A549 (cell line): ENCODE measurements around the gene ARMCX4.

Experiments used
- CEBPB ChIP-seq, 2 experiments: fragments of >200 bp in 1 of 2; sonication (Bioruptor Twin) in 1 of 2; formaldehyde crosslinking in 1 of 2; IDR thresholded peaks; 2 replicates each; pipeline ENCODE4 v1.6.1; 2012 to 2016
- HOXA7 ChIP-seq: fragments of 250-450 bp; sonication (Bioruptor Pico); IDR thresholded peaks from 2 replicates; pipeline ENCODE4 v1.5.0; 2020; ENCODE audit warnings: mild to moderate bottlenecking, moderate library complexity
- PBX3 ChIP-seq: IDR thresholded peaks from 2 replicates; pipeline ENCODE4 v1.6.1; 2012
- POLR2A ChIP-seq: IDR thresholded peaks from 2 replicates; pipeline ENCODE4 v1.6.1; 2012; ENCODE audit warnings: mild to moderate bottlenecking, low read length
- RCOR1 ChIP-seq: fragments of 150-350 bp; IDR thresholded peaks from 2 replicates; pipeline ENCODE4 v1.6.1; 2014; ENCODE audit warnings: antibody characterized with exemption, low read length, low read depth
- RFX5 ChIP-seq: fragments of 450-650 bp; IDR thresholded peaks from 2 replicates; pipeline ENCODE4 v1.7.1; 2014; ENCODE audit warnings: antibody characterized with exemption, mild to moderate bottlenecking, moderate library complexity
- SMC3 ChIP-seq: fragments of >200 bp; sonication (Bioruptor Twin); formaldehyde crosslinking; IDR thresholded peaks from 3 replicates; pipeline ENCODE4 v1.6.1; 2018; ENCODE audit warnings: inconsistent platforms
- TF ChIP-seq, protein P1 (sequence below): fragments of >200 bp; sonication (Bioruptor Twin); formaldehyde crosslinking; IDR thresholded peaks from 3 replicates; pipeline ENCODE4 v1.5.1; 2016
- TF ChIP-seq, protein P2 (sequence below): IDR thresholded peaks from 2 replicates; pipeline ENCODE4 v1.6.1; 2012

GRCh38 chrX:101507372-101507771 lies 22.1 kb downstream of the ARMCX4 start:
- TF ChIP-seq, protein P1, sequence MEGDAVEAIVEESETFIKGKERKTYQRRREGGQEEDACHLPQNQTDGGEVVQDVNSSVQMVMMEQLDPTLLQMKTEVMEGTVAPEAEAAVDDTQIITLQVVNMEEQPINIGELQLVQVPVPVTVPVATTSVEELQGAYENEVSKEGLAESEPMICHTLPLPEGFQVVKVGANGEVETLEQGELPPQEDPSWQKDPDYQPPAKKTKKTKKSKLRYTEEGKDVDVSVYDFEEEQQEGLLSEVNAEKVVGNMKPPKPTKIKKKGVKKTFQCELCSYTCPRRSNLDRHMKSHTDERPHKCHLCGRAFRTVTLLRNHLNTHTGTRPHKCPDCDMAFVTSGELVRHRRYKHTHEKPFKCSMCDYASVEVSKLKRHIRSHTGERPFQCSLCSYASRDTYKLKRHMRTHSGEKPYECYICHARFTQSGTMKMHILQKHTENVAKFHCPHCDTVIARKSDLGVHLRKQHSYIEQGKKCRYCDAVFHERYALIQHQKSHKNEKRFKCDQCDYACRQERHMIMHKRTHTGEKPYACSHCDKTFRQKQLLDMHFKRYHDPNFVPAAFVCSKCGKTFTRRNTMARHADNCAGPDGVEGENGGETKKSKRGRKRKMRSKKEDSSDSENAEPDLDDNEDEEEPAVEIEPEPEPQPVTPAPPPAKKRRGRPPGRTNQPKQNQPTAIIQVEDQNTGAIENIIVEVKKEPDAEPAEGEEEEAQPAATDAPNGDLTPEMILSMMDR, result no peak
- TF ChIP-seq PBX3 (no peak), SMC3 (no peak), CEBPB (IDR thresholded peaks at IDR 0.05) (no peak), RCOR1 (no peak), POLR2A (no peak), RFX5 (no peak), HOXA7 (no peak)
- TF ChIP-seq, protein P2, sequence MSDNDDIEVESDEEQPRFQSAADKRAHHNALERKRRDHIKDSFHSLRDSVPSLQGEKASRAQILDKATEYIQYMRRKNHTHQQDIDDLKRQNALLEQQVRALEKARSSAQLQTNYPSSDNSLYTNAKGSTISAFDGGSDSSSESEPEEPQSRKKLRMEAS, result no peak
